BLaER1 treated with 17β-estradiol and CSF1 and Interleukin-3, amounts not matched to agents 10 nM and 100 nM (cell line): ENCODE measurements around the gene KIFAP3.
"Not testable (repeated sequence)": the region's sequence is repeated elsewhere in the genome, so short reads cannot be mapped to it uniquely, and the experiment has no call there.

Experiments used
- H3K27ac ChIP-seq, 11 experiments: shearing (Covaris generic); formaldehyde crosslinking; 2 replicates each; pipeline ENCODE4 v1.8.1; 2022
- H3K27me3 ChIP-seq, 11 experiments: shearing (Covaris generic); formaldehyde crosslinking; 2 replicates each; pipeline ENCODE4 v1.8.1; 2022
- H3K36me3 ChIP-seq, 11 experiments: shearing (Covaris generic); formaldehyde crosslinking; 2 replicates each; pipeline ENCODE4 v1.8.1; 2022
- H3K4me1 ChIP-seq, 10 experiments: shearing (Covaris generic); formaldehyde crosslinking; 2 replicates each; pipeline ENCODE4 v1.8.1; 2022
- H3K4me2 ChIP-seq, 11 experiments: shearing (Covaris generic); formaldehyde crosslinking; 2 replicates each; pipeline ENCODE4 v1.8.1; 2022
- H3K4me3 ChIP-seq, 10 experiments: shearing (Covaris generic); formaldehyde crosslinking; 2 replicates each; pipeline ENCODE4 v1.8.1; 2022
- H3K9ac ChIP-seq, 11 experiments: shearing (Covaris generic); formaldehyde crosslinking; 2 replicates each; pipeline ENCODE4 v1.8.1; 2022
- H3K9me3 ChIP-seq, 11 experiments: shearing (Covaris generic); formaldehyde crosslinking; replicated peaks in 1 of 11; 2 replicates each; pipeline ENCODE4 v1.8.1; 2022
- H4K20me1 ChIP-seq, 11 experiments: shearing (Covaris generic); formaldehyde crosslinking; 2 replicates each; pipeline ENCODE4 v1.8.1; 2022
- Cebpa-rat ChIP-seq, 11 experiments: shearing (Covaris generic); IDR thresholded peaks; 2 replicates each; pipeline ENCODE4 v1.8.1; 2022

The KIFAP3 gene

GRCh38 chr1:170074250-170075157, at the start of gene KIFAP3:
KIFAP3 (minus strand) TSS chr1:170074695; CDS start chr1:170074467, 228 bp downstream.
- Histone ChIP-seq H4K20me1 (no peaks in the 10 kb centered on the region), H3K9me3 (peaks cover 12 to 29% (median 19%) of the 10 kb centered on the region in 11 experiments), H3K36me3 (no peaks in the 10 kb centered on the region; a peak in 2 of 22 replicates), H3K4me3 (peak within 1 kb of the TSS; percentile 65 to 82 (median 75)), H3K9ac (peak within 1 kb of the TSS; percentile 68 to 82 (median 79)), H3K4me1 (peaks cover 19 to 37% (median 26%) of the 10 kb centered on the region in 10 experiments), H3K27me3 (no peaks in the 10 kb centered on the region), H3K27ac (peak within 1 kb of the TSS; percentile 28 to 73 (median 61)), H3K4me2 (peak within 1 kb of the TSS; percentile 82 to 96 (median 91))
- no peak for TF ChIP-seq Cebpa-rat (IDR thresholded peaks at IDR 0.05)

DNA sequence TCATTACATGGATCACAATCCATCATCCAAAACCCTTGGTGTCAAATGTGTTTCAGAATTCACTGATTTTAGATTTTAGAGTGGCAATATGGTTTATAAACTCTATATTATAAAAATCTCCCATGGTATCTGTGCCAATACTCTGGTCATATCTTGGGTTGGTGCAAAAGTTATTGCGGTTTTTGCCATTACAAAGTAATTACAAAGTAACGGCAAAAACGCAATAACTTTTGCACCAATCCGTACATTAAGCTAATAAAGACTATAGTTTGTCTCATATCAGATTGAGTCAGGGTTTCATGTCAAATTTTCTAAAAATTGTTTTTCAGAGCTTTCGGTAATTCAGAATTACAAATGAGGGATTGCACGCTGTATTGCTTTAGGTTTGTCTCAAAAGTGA, 47.9 kb upstream of the KIFAP3 start:
- Histone ChIP-seq H3K27me3 (no peaks in the 10 kb centered on the region), H3K36me3 (no peaks in the 10 kb centered on the region), H3K27ac (no peak overlapping the region), H4K20me1 (no peaks in the 10 kb centered on the region), H3K4me1 (no peaks in the 10 kb centered on the region), H3K4me3 (no peak overlapping the region), H3K4me2 (no peak overlapping the region), H3K9ac (no peak overlapping the region), H3K9me3 (no peaks in the 10 kb centered on the region)
- TF ChIP-seq Cebpa-rat (IDR thresholded peaks at IDR 0.05) = no peak

DNA sequence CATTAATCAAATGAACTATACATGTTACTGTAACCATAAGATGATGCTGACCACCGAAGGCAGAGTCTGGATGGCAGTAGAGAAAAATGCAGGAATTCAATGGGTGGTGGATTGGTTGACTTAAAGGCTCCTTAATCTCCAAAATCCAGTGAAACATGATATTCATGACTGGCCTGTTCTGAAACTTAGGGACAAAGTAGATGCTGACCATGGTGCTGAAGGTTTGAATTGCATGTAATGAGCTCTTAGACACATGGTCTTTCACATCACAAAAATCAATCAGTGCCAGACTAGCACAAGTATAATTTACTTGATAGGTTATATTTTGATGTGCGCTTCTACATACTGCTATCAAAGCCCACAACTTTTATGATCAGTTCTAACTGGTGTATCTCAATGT, 40.4 kb upstream of the KIFAP3 start:
- H3K27me3 ChIP-seq = no peaks in the 10 kb centered on the region
- H3K4me2 ChIP-seq = no peak overlapping the region
- no peaks in the 10 kb centered on the region for H3K9me3 ChIP-seq
- no peak overlapping the region for H3K27ac ChIP-seq
- H4K20me1 ChIP-seq = no peaks in the 10 kb centered on the region
- TF ChIP-seq Cebpa-rat (IDR thresholded peaks at IDR 0.05) = no peak
- H3K4me3 ChIP-seq = no peak overlapping the region
- no peaks in the 10 kb centered on the region for H3K4me1 ChIP-seq
- H3K36me3 ChIP-seq = no peaks in the 10 kb centered on the region
- no peak overlapping the region for H3K9ac ChIP-seq

GRCh38 chr1:170113140-170113539, 38.6 kb upstream of the KIFAP3 start:
- not testable (repeated sequence) for H3K9ac ChIP-seq, H3K4me1 ChIP-seq, H3K4me3 ChIP-seq, H3K36me3 ChIP-seq, H3K27ac ChIP-seq, H3K9me3 ChIP-seq, H3K4me2 ChIP-seq, H4K20me1 ChIP-seq, H3K27me3 ChIP-seq

GRCh38 chr1:170097449-170097948, 23.0 kb upstream of the KIFAP3 start:
- Histone ChIP-seq H3K4me1 (no peaks in the 10 kb centered on the region), H3K4me2 (no peak overlapping the region), H3K27ac (no peak overlapping the region), H4K20me1 (no peaks in the 10 kb centered on the region), H3K27me3 (no peaks in the 10 kb centered on the region), H3K9me3 (peaks cover 0 to 4% (median 0%) of the 10 kb centered on the region in 11 experiments; a peak in 1 of 22 replicates), H3K36me3 (no peaks in the 10 kb centered on the region), H3K4me3 (no peak overlapping the region), H3K9ac (no peak overlapping the region)
- TF ChIP-seq Cebpa-rat (IDR thresholded peaks at IDR 0.05) = no peak

DNA sequence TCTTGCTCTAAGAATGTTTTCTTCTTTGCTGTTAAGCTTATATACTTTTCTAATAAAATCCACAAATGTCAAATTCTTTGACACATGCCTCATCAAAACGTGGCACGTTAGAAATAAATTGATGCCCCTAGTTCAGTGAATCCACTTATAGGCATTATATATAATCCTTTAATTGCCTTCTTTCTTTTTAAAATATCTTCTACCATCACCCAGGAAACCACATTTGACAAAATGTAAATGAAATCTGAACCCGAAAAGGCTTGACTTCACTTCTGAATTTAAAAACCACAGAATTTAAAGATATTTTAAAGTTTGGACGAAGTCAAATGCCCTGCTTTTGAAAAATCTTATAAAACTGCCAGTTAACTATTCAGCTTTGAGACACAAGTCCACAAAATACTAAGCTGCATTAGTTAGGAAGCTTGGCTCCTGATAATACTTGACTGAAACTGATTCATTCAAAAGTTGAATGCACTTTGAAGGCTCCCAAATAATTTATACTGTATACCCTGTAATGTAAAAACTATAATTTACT, 22.4 kb upstream of the KIFAP3 start:
- Histone ChIP-seq H3K4me3 (no peak overlapping the region), H3K4me2 (no peak overlapping the region), H3K27ac (no peak overlapping the region)

GRCh38 chr1:170095976-170096748, 21.7 kb upstream of the KIFAP3 start:
- no peak overlapping the region for H3K4me2 ChIP-seq

More for the DNA sequence above, 22.4 kb upstream of the KIFAP3 start:
- Histone ChIP-seq H3K36me3 (no peaks in the 10 kb centered on the region), H4K20me1 (no peaks in the 10 kb centered on the region), H3K4me1 (no peaks in the 10 kb centered on the region), H3K9ac (no peak overlapping the region), H3K9me3 (peaks cover 0 to 4% (median 0%) of the 10 kb centered on the region in 11 experiments; a peak in 1 of 22 replicates), H3K27me3 (no peaks in the 10 kb centered on the region)
- no peak for TF ChIP-seq Cebpa-rat (IDR thresholded peaks at IDR 0.05)

DNA sequence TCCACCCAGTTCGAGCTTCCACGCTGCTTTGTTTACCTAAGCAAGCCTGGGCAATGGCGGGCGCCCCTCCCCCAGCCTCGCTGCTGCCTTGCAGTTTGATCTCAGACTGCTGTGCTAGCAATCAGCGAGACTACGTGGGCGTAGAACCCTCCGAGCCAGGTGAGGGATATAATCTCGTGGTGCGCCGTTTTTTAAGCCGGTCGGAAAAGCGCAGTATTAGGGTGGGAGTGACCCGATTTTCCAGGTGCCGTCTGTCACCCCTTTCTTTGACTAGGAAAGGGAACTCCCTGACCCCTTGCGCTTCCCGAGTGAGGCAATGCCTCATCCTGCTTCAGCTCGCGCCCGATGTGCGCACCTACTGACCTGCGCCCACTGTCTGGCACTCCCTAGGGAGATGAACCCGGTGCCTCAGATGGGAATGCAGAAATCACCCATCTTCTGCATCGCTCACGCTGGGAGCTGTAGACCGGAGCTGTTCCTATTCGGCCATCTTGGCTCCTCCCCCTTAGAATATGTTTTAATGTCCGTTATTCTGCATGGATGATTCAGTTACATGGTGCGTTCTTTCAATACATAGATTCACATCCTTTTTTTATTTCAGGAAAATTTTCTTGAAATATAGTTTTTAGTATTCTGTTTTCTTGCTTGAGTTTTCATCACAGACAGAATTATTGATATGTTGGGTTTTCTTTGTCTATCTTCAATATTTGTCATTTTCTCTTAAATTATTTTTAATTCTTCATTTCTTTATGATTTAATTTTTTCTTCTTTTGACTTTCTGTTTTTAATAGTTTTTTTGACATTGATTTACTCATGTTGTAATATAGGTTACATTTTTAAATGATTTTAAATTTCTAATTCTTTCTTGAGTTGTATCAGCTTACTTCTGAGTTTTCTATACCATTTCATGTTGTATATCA, 20.5 kb upstream of the KIFAP3 start:
- not testable (repeated sequence) for H3K9ac ChIP-seq, H3K36me3 ChIP-seq, H3K4me2 ChIP-seq, H3K27me3 ChIP-seq, H3K4me1 ChIP-seq, H3K4me3 ChIP-seq, H3K9me3 ChIP-seq, H3K27ac ChIP-seq, H4K20me1 ChIP-seq

More at GRCh38 chr1:170095976-170096748, 21.7 kb upstream of the KIFAP3 start:
- H3K9ac ChIP-seq = no peak overlapping the region
- H3K4me3 ChIP-seq = no peak overlapping the region
- TF ChIP-seq Cebpa-rat (IDR thresholded peaks at IDR 0.05) = no peak
- peaks cover 0 to 4% (median 0%) of the 10 kb centered on the region in 11 experiments; a peak in 1 of 22 replicates for H3K9me3 ChIP-seq
- no peak overlapping the region for H3K27ac ChIP-seq
- no peaks in the 10 kb centered on the region for H3K36me3 ChIP-seq
- H3K27me3 ChIP-seq = no peaks in the 10 kb centered on the region
- H3K4me1 ChIP-seq = no peaks in the 10 kb centered on the region
- H4K20me1 ChIP-seq = no peaks in the 10 kb centered on the region
